Ovary (tissue), 3 donors: ENCODE results near the gene TRPM3.

Source experiments
- POLR2A ChIP-seq: fragments of 450-650 bp; IDR thresholded peaks from one replicate; pipeline ENCODE4 v1.6.1; 2017; ENCODE audit warnings: antibody characterized with exemption, mild to moderate bottlenecking, moderate library complexity
- TF ChIP-seq, protein P1 (sequence below), 3 donors: fragments of 450-650 bp in 2 of 3; fragments of 200-600 bp in 1 of 3; IDR thresholded peaks; one replicate each; pipeline versions ENCODE4 v1.5.1 to v1.8.0; 2016 to 2022; ENCODE audit warnings: antibody characterized with exemption in 3 of 3, mild to moderate bottlenecking in 1 of 3
- donor health status: DM: no; HTN: no; CAD: no.

DNA sequence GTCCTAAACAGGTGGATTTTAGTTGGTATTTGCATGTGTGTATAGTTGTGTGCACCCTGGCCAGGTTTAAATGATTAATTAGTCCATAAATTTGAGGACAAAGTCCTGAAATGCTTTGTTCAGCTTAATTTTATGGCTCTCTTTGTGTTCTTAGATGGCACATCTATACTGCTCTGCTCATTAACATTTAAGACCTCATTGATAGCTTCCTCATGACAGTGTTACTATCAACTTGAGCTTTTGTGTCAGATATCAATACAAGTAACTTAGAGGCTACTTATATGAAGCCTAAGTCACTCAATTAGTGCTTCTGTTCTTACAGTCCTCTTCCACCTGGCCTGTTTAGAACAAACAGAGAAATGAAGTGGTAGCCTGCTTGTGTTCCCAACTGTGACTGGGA lies 240.9 kb downstream of the TRPM3 start:
- TF ChIP-seq, protein P1, sequence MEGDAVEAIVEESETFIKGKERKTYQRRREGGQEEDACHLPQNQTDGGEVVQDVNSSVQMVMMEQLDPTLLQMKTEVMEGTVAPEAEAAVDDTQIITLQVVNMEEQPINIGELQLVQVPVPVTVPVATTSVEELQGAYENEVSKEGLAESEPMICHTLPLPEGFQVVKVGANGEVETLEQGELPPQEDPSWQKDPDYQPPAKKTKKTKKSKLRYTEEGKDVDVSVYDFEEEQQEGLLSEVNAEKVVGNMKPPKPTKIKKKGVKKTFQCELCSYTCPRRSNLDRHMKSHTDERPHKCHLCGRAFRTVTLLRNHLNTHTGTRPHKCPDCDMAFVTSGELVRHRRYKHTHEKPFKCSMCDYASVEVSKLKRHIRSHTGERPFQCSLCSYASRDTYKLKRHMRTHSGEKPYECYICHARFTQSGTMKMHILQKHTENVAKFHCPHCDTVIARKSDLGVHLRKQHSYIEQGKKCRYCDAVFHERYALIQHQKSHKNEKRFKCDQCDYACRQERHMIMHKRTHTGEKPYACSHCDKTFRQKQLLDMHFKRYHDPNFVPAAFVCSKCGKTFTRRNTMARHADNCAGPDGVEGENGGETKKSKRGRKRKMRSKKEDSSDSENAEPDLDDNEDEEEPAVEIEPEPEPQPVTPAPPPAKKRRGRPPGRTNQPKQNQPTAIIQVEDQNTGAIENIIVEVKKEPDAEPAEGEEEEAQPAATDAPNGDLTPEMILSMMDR (IDR thresholded peaks at IDR 0.05) = no peak
- TF ChIP-seq POLR2A = no peak
